Measurements from ENCODE around the gene NHLRC4.

- TF ChIP-seq CTCF (optimal IDR thresholded peaks at IDR 0.05 in 1 of 3, IDR thresholded peaks at IDR 0.05 in 1 of 3, conservative IDR thresholded peaks at IDR 0.05 in 1 of 3; ENCODE audit: extremely low read depth in 1 of 3, insufficient read depth in 2 of 3, low read length in 3 of 3) (no peak), EZH2 (IDR thresholded peaks at IDR 0.05; ENCODE audit: low read length) (no peak)
These were observed 47.4 kb upstream of the NHLRC4 start for GRCh38 chr16:519425-519824.
